ENCODE results near the gene EFEMP1. TPM values are rescaled to one million over a fixed set of nuclear protein-coding genes. Genes with fewer than 3 reads are reported as not detected.

The EFEMP1 gene
- total and polyA plus RNA-seq, 10 of the 15 experiments (the other 5 are each of a cell fraction or from before 2014, with no cell fraction given) = 0.27 to 1.2 (median 0.35) TPM; not detected in 6

DNA sequence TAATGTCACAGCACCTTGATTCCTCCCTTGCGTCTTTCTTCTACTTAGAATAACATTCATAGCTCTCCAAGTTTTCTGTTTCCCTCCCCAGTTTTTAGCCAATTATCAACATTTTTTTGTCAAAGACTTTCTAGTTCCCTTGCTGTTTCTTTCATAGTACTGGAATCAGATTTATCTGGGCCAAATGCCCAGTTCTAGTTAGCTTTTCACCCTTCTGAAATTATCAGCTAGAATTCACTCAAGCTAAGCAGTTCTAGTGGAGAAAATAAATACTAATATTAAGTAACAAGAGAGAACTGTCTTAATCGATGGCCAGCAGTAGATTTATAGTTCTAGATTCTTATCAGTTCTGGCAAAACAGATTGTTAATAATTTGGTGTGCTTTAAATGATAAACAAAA is 36.2 kb downstream of the EFEMP1 start:
- ChIA-PET SMC1A (ENCODE audit: uncharacterized antibody, unreplicated experiment) (interaction anchor here (0.6 kb wide), 1 partner anchor 99 kb away, joined by 3 read pairs; no protein-coding TSS in a partner anchor), CTCF (interaction anchor here (1.0 kb wide), 1 partner anchor 154 kb away, joined by 4 read pairs; no protein-coding TSS in a partner anchor), POLR2A (interaction anchor here (0.8 kb wide), 1 partner anchor 8 kb away, joined by 3 read pairs; no protein-coding TSS in a partner anchor), RAD21 (ENCODE audit: unreplicated experiment) (no interaction called here)
- FAIRE-seq (no peak), DNase-seq (ENCODE audit: low read depth, low spot score) (no peak), ATAC-seq (no peak)
- Histone ChIP-seq H3K9me3 (replicated peaks; ENCODE audit: control insufficient read depth, insufficient read depth, low read length) (no peaks in the 10 kb centered on the region), H3K9ac (ENCODE audit: control insufficient read depth, insufficient read depth, low read length) (no peak overlapping the region), H3K36me3 (ENCODE audit: control insufficient read depth in 2 of 2, insufficient read depth in 2 of 2, low read length in 1 of 2) (no peaks in the 10 kb centered on the region), H4K20me1 (ENCODE audit: control insufficient read depth, insufficient read depth) (no peaks in the 10 kb centered on the region), H3K4me1 (ENCODE audit: control insufficient read depth, insufficient read depth, low read length) (no peaks in the 10 kb centered on the region), H2AFZ (ENCODE audit: control insufficient read depth, low read depth, low read length) (no peak overlapping the region), H3K27ac (ENCODE audit: control insufficient read depth, insufficient read depth) (no peak overlapping the region), H3K4me3 (no peak overlapping the region), H3K27me3 (replicated peaks in 1 of 2; ENCODE audit: control insufficient read depth in 2 of 2, insufficient read depth in 2 of 2, low read length in 1 of 2) (no peaks in the 10 kb centered on the region; a peak in 1 of 4 replicates), H3K79me2 (ENCODE audit: control insufficient read depth, insufficient read depth, low read length) (no peaks in the 10 kb centered on the region), H3K4me2 (ENCODE audit: control insufficient read depth, insufficient read depth) (no peak overlapping the region)
- TF ChIP-seq CEBPZ (IDR thresholded peaks at IDR 0.05; ENCODE audit: low read depth, low read length) (no peak), TBL1XR1 (IDR thresholded peaks at IDR 0.05; ENCODE audit: low read depth, low read length) (no peak), BCLAF1 (IDR thresholded peaks at IDR 0.05) (no peak), ZZZ3 (IDR thresholded peaks at IDR 0.05; ENCODE audit: control insufficient read depth, insufficient read length, low read depth) (no peak), NRF1 (conservative IDR thresholded peaks at IDR 0.05; ENCODE audit: low read depth, low read length) (no peak), SMARCA5 (IDR thresholded peaks at IDR 0.05) (no peak), ZNF274 (IDR thresholded peaks at IDR 0.05; ENCODE audit: insufficient read depth, insufficient read length) (no peak), IRF4 (IDR thresholded peaks at IDR 0.05; ENCODE audit: low read depth, low read length) (no peak), NR2C1 (IDR thresholded peaks at IDR 0.05) (no peak), CHD2 (IDR thresholded peaks at IDR 0.05; ENCODE audit: borderline replicate concordance, low read depth, low read length) (no peak), RELA (IDR thresholded peaks at IDR 0.05; ENCODE audit: borderline replicate concordance, partially characterized antibody) (no peak), PRDM15 (CRISPR knock-in tag; IDR thresholded peaks at IDR 0.05) (no peak), EZH2 (IDR thresholded peaks at IDR 0.05; ENCODE audit: borderline replicate concordance, control insufficient read depth, low read depth, low read length) (no peak)
- TF ChIP-seq, protein P1, sequence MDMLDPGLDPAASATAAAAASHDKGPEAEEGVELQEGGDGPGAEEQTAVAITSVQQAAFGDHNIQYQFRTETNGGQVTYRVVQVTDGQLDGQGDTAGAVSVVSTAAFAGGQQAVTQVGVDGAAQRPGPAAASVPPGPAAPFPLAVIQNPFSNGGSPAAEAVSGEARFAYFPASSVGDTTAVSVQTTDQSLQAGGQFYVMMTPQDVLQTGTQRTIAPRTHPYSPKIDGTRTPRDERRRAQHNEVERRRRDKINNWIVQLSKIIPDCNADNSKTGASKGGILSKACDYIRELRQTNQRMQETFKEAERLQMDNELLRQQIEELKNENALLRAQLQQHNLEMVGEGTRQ (IDR thresholded peaks at IDR 0.05; ENCODE audit: borderline replicate concordance, low read depth, low read length) = no peak
- no TSS peak for BruUV-seq (replicated peaks)
- whole genome bisulfite sequencing (ENCODE audit: insufficient coverage, insufficient replicate concordance, low lambda C conversion rate, missing lambda C conversion rate) = 2% methylated on average over 2 of the region's 2 CpGs
- intact Hi-C loops (cut with micrococcal nuclease; ENCODE audit: unreplicated experiment) = no loop called here
- in situ Hi-C loops (cut with MboI) = no loop called here
